Gastrocnemius medialis (tissue), 4 donors: ENCODE data around the gene MEX3C. TPM values are rescaled to one million over a fixed set of nuclear protein-coding genes. Genes with fewer than 3 reads are reported as not detected.

Experiments used
- ATAC-seq, 2 donors: fragments of 150-250 bp; one replicate each; pipeline ENCODE4 v1.9.1; 2016
- DNase-seq, 2 donors: peaks; one replicate each; pipeline ENCODE4 v3.0.0-alpha.2; 2019
- H3K27ac ChIP-seq, 4 donors: fragments of 200-600 bp; sonication (generic); 1 replicate in 1 of 4; 2 replicates in 3 of 4; pipeline ENCODE4 v1.5.1; 2016 to 2018; ENCODE audit warnings: mild to moderate bottlenecking in 2 of 4, moderate library complexity in 1 of 4
- H3K27me3 ChIP-seq, 3 donors: fragments of 200-600 bp; sonication (generic) in 2 of 3; 1 replicate in 1 of 3; 2 replicates in 2 of 3; pipeline versions ENCODE4 v1.5.1 to v1.6.0; 2016 to 2019; ENCODE audit warnings: mild to moderate bottlenecking in 1 of 3, moderate library complexity in 1 of 3
- H3K36me3 ChIP-seq, 2 donors: fragments of 200-600 bp; sonication (generic) in 1 of 2; one replicate each; pipeline ENCODE4 v1.5.1; 2017 to 2018
- H3K4me1 ChIP-seq, 2 donors: fragments of 200-600 bp; sonication (generic) in 1 of 2; one replicate each; pipeline ENCODE4 v1.5.1; 2016 to 2017; ENCODE audit warnings: mild to moderate bottlenecking in 2 of 2
- H3K4me3 ChIP-seq, 4 donors: fragments of 200-600 bp; sonication (generic) in 3 of 4; 1 replicate in 1 of 4; 2 replicates in 3 of 4; pipeline ENCODE4 v1.5.1; 2016 to 2019; ENCODE audit warnings: mild to moderate bottlenecking in 2 of 4
- H3K9me3 ChIP-seq, 3 donors: fragments of 200-600 bp; sonication (generic) in 2 of 3; 1 replicate in 1 of 3; 2 replicates in 2 of 3; pipeline ENCODE4 v1.5.1; 2016 to 2019
- CTCF ChIP-seq, 5 experiments: fragments of 450-650 bp in 3 of 5; fragments of 200-600 bp in 2 of 5; sonication (generic) in 2 of 5; IDR thresholded peaks in 4 of 5; conservative IDR thresholded peaks in 1 of 5; 1 replicate in 4 of 5; 2 replicates in 1 of 5; pipeline ENCODE4 v1.5.1; 2016 to 2019; ENCODE audit warnings: antibody characterized with exemption in 5 of 5, mild to moderate bottlenecking in 3 of 5, moderate library complexity in 3 of 5
- POLR2A ChIP-seq, 2 donors: fragments of 450-650 bp; IDR thresholded peaks; one replicate each; pipeline ENCODE4 v1.6.1; 2017; ENCODE audit warnings: antibody characterized with exemption in 2 of 2, mild to moderate bottlenecking in 2 of 2, moderate library complexity in 2 of 2
- in situ Hi-C, 4 donors: fragments of 200-750 bp; cut with MboI; loops; one replicate each; pipeline versions ENCODE4 v1.15.0 to v1.8.0; 2017; ENCODE audit warnings: low sequenced_read_pairs in 4 of 4
- intact Hi-C: fragments of 100-400 bp; cut with DNase I; formaldehyde crosslinking; loops from one replicate; pipeline ENCODE4 v1.15.1; 2023; ENCODE audit warnings: low total_unique reads
- total RNA-seq, 4 donors: library from RNA; depleted of rRNA; stranded (reverse); fragments of >200 nt; gene quantifications; one replicate each; pipeline versions ENCODE4 v1.1.0 to v1.2.3, GENCODE V29; 2016

The MEX3C gene
- total RNA-seq, 4 donors from 2014 or later: 8.8 to 14.9 (median 12.4) TPM

- Histone ChIP-seq H3K4me1 (peaks cover 7 to 9% of the 10 kb centered on the region in 2 donors), H3K9me3 (no peaks in the 10 kb centered on the region), H3K27ac (no peak overlapping the region), H3K4me3 (no peak overlapping the region), H3K27me3 (no peaks in the 10 kb centered on the region), H3K36me3 (peaks cover 0 to 4% of the 10 kb centered on the region in 2 donors)
- ATAC-seq (no peak), DNase-seq (no peak)
- intact Hi-C loops (no loop called here), in situ Hi-C loops (loop anchor here in 3 of 4 donors (25.0 kb wide), 3 partner anchors 146 to 896 kb away; partner anchors contain the start of genes CXXC1 (in 1 of the 3), ELAC1 (in 1 of the 3), MBD1 (in 1 of the 3) and SMAD4 (in 1 of the 3))
- no peak for TF ChIP-seq CTCF (IDR thresholded peaks at IDR 0.05 in 4 of 5, conservative IDR thresholded peaks at IDR 0.05 in 1 of 5)
- TF ChIP-seq POLR2A (IDR thresholded peaks at IDR 0.05): no peak
Observed at GRCh38 chr18:51183372-51184090, 13.9 kb downstream of the MEX3C start.

- H3K4me1 ChIP-seq: peaks cover 4 to 9% of the 10 kb centered on the region in 2 donors
- H3K27ac ChIP-seq: no peak overlapping the region
- no peak for TF ChIP-seq POLR2A (IDR thresholded peaks at IDR 0.05)
- no peak for TF ChIP-seq CTCF (IDR thresholded peaks at IDR 0.05 in 4 of 5, conservative IDR thresholded peaks at IDR 0.05 in 1 of 5)
- ATAC-seq (no peak), DNase-seq (no peak)
- peaks cover 0 to 4% of the 10 kb centered on the region in 2 donors for H3K36me3 ChIP-seq
- in situ Hi-C loops (loop anchor here in 3 of 4 donors (25.0 kb wide), 3 partner anchors 146 to 896 kb away; partner anchors contain the start of genes CXXC1 (in 1 of the 3), ELAC1 (in 1 of the 3), MBD1 (in 1 of the 3) and SMAD4 (in 1 of the 3)), intact Hi-C loops (no loop called here)
- H3K4me3 ChIP-seq: no peak overlapping the region
- H3K27me3 ChIP-seq: no peaks in the 10 kb centered on the region
- H3K9me3 ChIP-seq: no peaks in the 10 kb centered on the region
Observed at GRCh38 chr18:51182824-51183223, 14.7 kb downstream of the MEX3C start.

GRCh38 chr18:51171625-51172259 lies 25.7 kb downstream of the MEX3C start:
- in situ Hi-C loops (no loop called here), intact Hi-C loops (no loop called here)
- no peak for TF ChIP-seq CTCF (IDR thresholded peaks at IDR 0.05 in 4 of 5, conservative IDR thresholded peaks at IDR 0.05 in 1 of 5)
- TF ChIP-seq POLR2A (IDR thresholded peaks at IDR 0.05): no peak
- Histone ChIP-seq H3K27ac (no peak overlapping the region), H3K9me3 (no peaks in the 10 kb centered on the region), H3K4me3 (no peak overlapping the region), H3K36me3 (peaks cover 0 to 13% of the 10 kb centered on the region in 2 donors), H3K4me1 (no peaks in the 10 kb centered on the region), H3K27me3 (no peaks in the 10 kb centered on the region)
- DNase-seq (no peak), ATAC-seq (no peak)

GRCh38 chr18:51171223-51171622 lies 26.3 kb downstream of the MEX3C start:
- no peak for ATAC-seq
- in situ Hi-C loops: no loop called here
- H3K36me3 ChIP-seq: peaks cover 0 to 7% of the 10 kb centered on the region in 2 donors

More at GRCh38 chr18:51171223-51171622, 26.3 kb downstream of the MEX3C start:
- TF ChIP-seq CTCF (IDR thresholded peaks at IDR 0.05 in 4 of 5, conservative IDR thresholded peaks at IDR 0.05 in 1 of 5) (no peak), POLR2A (IDR thresholded peaks at IDR 0.05) (no peak)
- no peaks in the 10 kb centered on the region for H3K9me3 ChIP-seq
- H3K4me3 ChIP-seq: no peak overlapping the region
- no peaks in the 10 kb centered on the region for H3K27me3 ChIP-seq
- intact Hi-C loops: no loop called here
- DNase-seq: no peak
- H3K4me1 ChIP-seq: no peaks in the 10 kb centered on the region
- H3K27ac ChIP-seq: no peak overlapping the region
